ENCODE measurements around the gene CPVL. TPM values are rescaled to one million over a fixed set of nuclear protein-coding genes. Genes with fewer than 3 reads are reported as not detected.

The CPVL gene
- total and polyA plus RNA-seq, 8 donors, result 1.6 to 25.6 (median 2.9) TPM

DNA sequence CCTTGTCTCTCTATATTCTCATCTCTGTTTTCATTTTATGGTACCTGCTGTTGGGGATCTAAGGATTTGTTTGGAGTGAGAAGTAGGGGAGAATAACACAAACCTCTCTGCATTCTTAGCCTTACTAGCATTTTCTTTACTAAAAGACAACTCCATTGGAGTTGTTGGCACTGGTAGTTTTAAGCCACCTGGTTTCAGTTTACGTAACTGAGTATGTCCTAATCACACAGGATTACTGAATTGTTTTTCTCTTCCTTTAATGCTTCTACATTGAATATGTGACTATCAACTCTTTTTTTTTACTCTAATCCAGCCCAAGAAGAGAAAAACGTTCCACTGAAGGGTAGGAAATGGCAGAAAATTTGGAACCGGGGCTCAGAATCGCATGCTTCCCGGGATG is 158.2 kb downstream of the CPVL start:
- Histone ChIP-seq H3K9me3 (no peaks in the 10 kb centered on the region), H3K4me3 (no peak overlapping the region), H3K27me3 (no peaks in the 10 kb centered on the region), H3K36me3 (no peaks in the 10 kb centered on the region), H3K27ac (no peak overlapping the region), H3K4me1 (no peaks in the 10 kb centered on the region)
- no peak for TF ChIP-seq CTCF (IDR thresholded peaks at IDR 0.05)
- 77 to 80% methylated on average over 5 of the region's 5 CpGs for whole genome bisulfite sequencing, 2 donors
- FAIRE-seq (no peak), ATAC-seq (no peak), DNase-seq (no peak)
- intact Hi-C loops (cut with DNase I), result no loop called here

- Histone ChIP-seq H3K4me3 (no peak overlapping the region), H3K27ac (no peak overlapping the region), H3K9me3 (no peaks in the 10 kb centered on the region), H3K27me3 (no peaks in the 10 kb centered on the region), H3K4me1 (no peaks in the 10 kb centered on the region), H3K36me3 (no peaks in the 10 kb centered on the region)
- WGBS, 2 donors, result 18 to 23% methylated on average over 2 of the region's 2 CpGs
- intact Hi-C loops (cut with DNase I), result no loop called here
- DNase-seq (no peak), FAIRE-seq (no peak), ATAC-seq (peak in 3 of 4 donors; percentile 62 to 75 (median 69))
- TF ChIP-seq CTCF (IDR thresholded peaks at IDR 0.05), result no peak
Observed at GRCh38 chr7:28986765-28987110, 159.6 kb downstream of the CPVL start.

GRCh38 chr7:28986028-28986764 is 160.1 kb downstream of the CPVL start:
- H3K9me3 ChIP-seq, result no peaks in the 10 kb centered on the region
- no peak for TF ChIP-seq CTCF (IDR thresholded peaks at IDR 0.05)
- DNase-seq (no peak), ATAC-seq (no peak), FAIRE-seq (no peak)
- H3K36me3 ChIP-seq, result no peaks in the 10 kb centered on the region
- no peak overlapping the region for H3K4me3 ChIP-seq
- H3K27ac ChIP-seq, result no peak overlapping the region
- H3K27me3 ChIP-seq, result no peaks in the 10 kb centered on the region
- H3K4me1 ChIP-seq, result no peaks in the 10 kb centered on the region
- 77 to 81% methylated on average over 11 of the region's 11 CpGs for WGBS, 2 donors
- intact Hi-C loops (cut with DNase I), result no loop called here

DNA sequence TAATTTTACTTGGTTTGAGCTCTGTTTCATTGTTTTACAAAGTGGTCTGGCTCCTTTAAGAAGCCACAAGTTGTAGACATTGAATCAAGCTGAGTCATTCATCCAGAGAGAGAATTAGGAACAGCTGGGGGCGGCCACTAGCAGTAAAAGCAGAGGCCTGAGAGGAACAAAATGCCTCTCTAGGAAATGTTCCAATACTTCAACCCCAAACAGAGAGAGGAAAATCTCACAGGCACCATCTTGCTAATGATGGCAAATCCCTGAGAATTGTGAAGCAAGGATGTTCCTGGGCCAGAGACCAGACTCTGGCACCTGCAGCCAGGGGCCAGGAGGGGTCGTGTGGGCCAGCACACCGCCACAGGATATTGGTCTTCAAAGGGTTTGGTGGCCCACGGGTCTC is 161.7 kb downstream of the CPVL start:
- Histone ChIP-seq H3K4me1 (no peaks in the 10 kb centered on the region), H3K27me3 (no peaks in the 10 kb centered on the region), H3K4me3 (no peak overlapping the region), H3K9me3 (no peaks in the 10 kb centered on the region), H3K36me3 (no peaks in the 10 kb centered on the region), H3K27ac (no peak overlapping the region)
- WGBS, 2 donors, result 69 to 81% methylated on average over 4 of the region's 4 CpGs
- peak in 2 of 4 donors; percentile 52 to 70 for ATAC-seq
- no peak for TF ChIP-seq CTCF (IDR thresholded peaks at IDR 0.05)
- FAIRE-seq, result no peak
- intact Hi-C loops (cut with DNase I), result no loop called here
- no peak for DNase-seq

GRCh38 chr7:28984217-28984616 is 162.1 kb downstream of the CPVL start:
- no peak for FAIRE-seq
- intact Hi-C loops (cut with DNase I), result no loop called here
- no peak for ATAC-seq
- Histone ChIP-seq H3K4me3 (no peak overlapping the region), H3K4me1 (no peaks in the 10 kb centered on the region), H3K27ac (no peak overlapping the region), H3K27me3 (no peaks in the 10 kb centered on the region), H3K36me3 (no peaks in the 10 kb centered on the region), H3K9me3 (no peaks in the 10 kb centered on the region)
- TF ChIP-seq CTCF (IDR thresholded peaks at IDR 0.05), result no peak
- no peak for DNase-seq
